ENCODE data around the gene COL13A1. TPM values are rescaled to one million over a fixed set of nuclear protein-coding genes. Genes with fewer than 3 reads are reported as not detected.

COL13A1 gene
- total RNA-seq, 1 donor from 2014 or later = 0.86 TPM

DNA sequence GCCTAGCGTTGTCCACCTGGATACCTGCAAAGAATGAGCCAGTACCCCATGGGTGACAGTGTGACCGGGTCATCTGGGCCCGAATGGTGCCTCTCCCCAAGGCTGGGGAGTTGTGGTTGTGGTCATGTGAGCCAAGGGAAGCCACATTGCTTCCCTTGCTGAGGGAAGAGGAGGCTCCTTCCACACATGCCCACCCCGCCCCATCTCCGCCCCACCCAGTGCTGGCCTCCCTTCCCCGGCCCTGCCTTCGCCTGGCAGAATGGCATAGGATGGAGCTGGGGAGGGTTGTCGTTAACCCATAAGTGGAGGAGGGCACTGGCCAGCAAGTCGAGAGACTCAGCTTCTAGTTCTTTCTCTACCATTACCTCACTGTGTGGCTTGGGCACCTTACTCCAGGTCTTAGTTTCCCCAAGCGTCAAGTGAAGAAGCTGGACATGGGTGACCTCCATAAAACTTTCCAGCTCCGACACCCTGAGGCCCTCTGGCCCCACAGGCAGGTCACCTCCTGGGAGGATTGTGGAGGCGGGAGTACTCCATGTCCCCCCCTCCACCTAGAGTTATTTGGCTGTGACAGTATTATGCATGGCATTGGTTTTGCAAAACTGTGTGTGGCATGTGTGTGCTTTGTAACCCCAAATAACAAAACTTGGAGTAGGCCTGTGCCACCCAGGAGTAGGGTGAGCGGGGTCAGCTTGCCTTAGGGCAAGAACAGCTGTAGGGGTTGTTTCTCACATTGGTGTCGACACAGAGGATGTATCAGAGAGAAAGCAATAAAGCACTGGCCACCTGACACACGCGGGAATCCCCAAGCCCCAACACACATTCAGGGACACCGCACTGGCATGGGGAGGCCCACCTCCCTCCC lies 160.4 kb downstream of the COL13A1 start:
- no peak overlapping the region for H3K27ac Mint-ChIP-seq (ENCODE audit: unreplicated experiment)
- Histone ChIP-seq H3K4me1 (ENCODE audit: insufficient read depth, low read length) (peaks cover 10% of the 10 kb centered on the region), H3K36me3 (ENCODE audit: insufficient read depth, low read length) (no peaks in the 10 kb centered on the region), H2AFZ (ENCODE audit: low read depth, low read length) (no peak overlapping the region), H3K79me2 (ENCODE audit: insufficient read depth, low read length) (no peaks in the 10 kb centered on the region), H3K9me3 (ENCODE audit: insufficient read depth, low read depth, low read length) (no peaks in the 10 kb centered on the region), H3K9ac (ENCODE audit: low read length) (no peak overlapping the region), H4K20me1 (ENCODE audit: insufficient read depth, low read length) (no peaks in the 10 kb centered on the region), H3K27me3 (ENCODE audit: insufficient read depth, low read length) (no peaks in the 10 kb centered on the region), H3K27ac (ENCODE audit: low read depth, low read length) (no peak overlapping the region), H3K4me3 (ENCODE audit: insufficient read depth, low read depth, low read length) (no peak overlapping the region), H3K4me2 (ENCODE audit: low read length) (no peak overlapping the region)
- peaks cover 42% of the 10 kb centered on the region for H3K27me3 Mint-ChIP-seq (ENCODE audit: low read depth, unreplicated experiment)
- peaks cover 3% of the 10 kb centered on the region for H3K4me1 Mint-ChIP-seq (ENCODE audit: low read depth, unreplicated experiment)
- no peak for TF ChIP-seq EZH2 (IDR thresholded peaks at IDR 0.05; ENCODE audit: insufficient read depth, low read length)
- TF ChIP-seq, protein P1, sequence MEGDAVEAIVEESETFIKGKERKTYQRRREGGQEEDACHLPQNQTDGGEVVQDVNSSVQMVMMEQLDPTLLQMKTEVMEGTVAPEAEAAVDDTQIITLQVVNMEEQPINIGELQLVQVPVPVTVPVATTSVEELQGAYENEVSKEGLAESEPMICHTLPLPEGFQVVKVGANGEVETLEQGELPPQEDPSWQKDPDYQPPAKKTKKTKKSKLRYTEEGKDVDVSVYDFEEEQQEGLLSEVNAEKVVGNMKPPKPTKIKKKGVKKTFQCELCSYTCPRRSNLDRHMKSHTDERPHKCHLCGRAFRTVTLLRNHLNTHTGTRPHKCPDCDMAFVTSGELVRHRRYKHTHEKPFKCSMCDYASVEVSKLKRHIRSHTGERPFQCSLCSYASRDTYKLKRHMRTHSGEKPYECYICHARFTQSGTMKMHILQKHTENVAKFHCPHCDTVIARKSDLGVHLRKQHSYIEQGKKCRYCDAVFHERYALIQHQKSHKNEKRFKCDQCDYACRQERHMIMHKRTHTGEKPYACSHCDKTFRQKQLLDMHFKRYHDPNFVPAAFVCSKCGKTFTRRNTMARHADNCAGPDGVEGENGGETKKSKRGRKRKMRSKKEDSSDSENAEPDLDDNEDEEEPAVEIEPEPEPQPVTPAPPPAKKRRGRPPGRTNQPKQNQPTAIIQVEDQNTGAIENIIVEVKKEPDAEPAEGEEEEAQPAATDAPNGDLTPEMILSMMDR (IDR thresholded peaks at IDR 0.05; ENCODE audit: insufficient read depth, low read depth, low read length) = no peak
- DNase-seq (ENCODE audit: low read depth) (no peak), FAIRE-seq (no peak)
- no peaks in the 10 kb centered on the region for H3K36me3 Mint-ChIP-seq (ENCODE audit: low read depth, unreplicated experiment)
- no peak overlapping the region for H3K4me3 Mint-ChIP-seq (ENCODE audit: unreplicated experiment)
- H3K9me3 Mint-ChIP-seq (ENCODE audit: unreplicated experiment) = no peaks in the 10 kb centered on the region

DNA sequence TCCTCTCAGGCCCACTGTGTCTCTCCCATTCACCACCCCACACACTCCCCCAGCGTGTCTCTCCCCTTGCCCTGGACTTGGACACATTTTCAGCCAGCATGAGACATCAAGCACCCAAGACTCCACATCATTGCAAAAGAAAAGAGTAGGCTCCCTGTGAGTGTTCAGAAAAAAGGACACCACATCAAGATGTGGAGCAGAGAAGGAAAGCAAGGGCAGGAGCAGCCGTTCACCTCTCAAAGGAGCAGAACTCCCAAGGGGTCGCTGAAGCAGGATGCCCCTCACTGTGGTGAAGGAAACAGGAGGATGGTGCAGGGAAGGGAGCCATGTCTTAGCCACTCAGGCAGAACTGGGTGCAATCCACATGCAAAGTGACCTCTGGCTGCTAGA lies 161.0 kb downstream of the COL13A1 start:
- Histone ChIP-seq H3K9ac (ENCODE audit: low read length) (no peak overlapping the region), H3K4me1 (ENCODE audit: insufficient read depth, low read length) (peaks cover 10% of the 10 kb centered on the region), H3K9me3 (ENCODE audit: insufficient read depth, low read depth, low read length) (no peaks in the 10 kb centered on the region), H3K4me2 (ENCODE audit: low read length) (no peak overlapping the region), H2AFZ (ENCODE audit: low read depth, low read length) (no peak overlapping the region), H3K4me3 (ENCODE audit: insufficient read depth, low read depth, low read length) (no peak overlapping the region), H3K36me3 (ENCODE audit: insufficient read depth, low read length) (no peaks in the 10 kb centered on the region), H3K79me2 (ENCODE audit: insufficient read depth, low read length) (no peaks in the 10 kb centered on the region), H4K20me1 (ENCODE audit: insufficient read depth, low read length) (no peaks in the 10 kb centered on the region), H3K27me3 (ENCODE audit: insufficient read depth, low read length) (no peaks in the 10 kb centered on the region), H3K27ac (ENCODE audit: low read depth, low read length) (no peak overlapping the region)
- H3K27ac Mint-ChIP-seq (ENCODE audit: unreplicated experiment) = no peak overlapping the region
- TF ChIP-seq, protein P1 (IDR thresholded peaks at IDR 0.05; ENCODE audit: insufficient read depth, low read depth, low read length) = no peak
- no peak for TF ChIP-seq EZH2 (IDR thresholded peaks at IDR 0.05; ENCODE audit: insufficient read depth, low read length)
- peaks cover 37% of the 10 kb centered on the region for H3K27me3 Mint-ChIP-seq (ENCODE audit: low read depth, unreplicated experiment)
- no peak for DNase-seq (ENCODE audit: low read depth)
- no peaks in the 10 kb centered on the region for H3K36me3 Mint-ChIP-seq (ENCODE audit: low read depth, unreplicated experiment)
- no peak for FAIRE-seq
- H3K4me3 Mint-ChIP-seq (ENCODE audit: unreplicated experiment) = no peak overlapping the region
- H3K4me1 Mint-ChIP-seq (ENCODE audit: low read depth, unreplicated experiment) = peaks cover 3% of the 10 kb centered on the region
- no peaks in the 10 kb centered on the region for H3K9me3 Mint-ChIP-seq (ENCODE audit: unreplicated experiment)

All from astrocyte (in vitro differentiated cells and primary cell).